Psoas muscle (tissue), 8 donors: ENCODE data around the gene SEH1L. TPM values are rescaled to one million over a fixed set of nuclear protein-coding genes. Genes with fewer than 3 reads are reported as not detected.

ENCODE experiments used
- ATAC-seq, 4 donors: fragments of 200-7000 bp; cut with Tn5 transposase; one replicate each; pipeline ENCODE4 v1.9.1; 2020; ENCODE audit warnings: moderate library complexity in 3 of 4, mild to moderate bottlenecking in 2 of 4
- DNase-seq, 2 donors: peaks; one replicate each; pipeline ENCODE4 v3.0.0-alpha.2; 2020
- H3K27ac ChIP-seq: fragments of 200-600 bp; one replicate; pipeline ENCODE4 v1.8.0; 2022
- H3K27me3 ChIP-seq, 3 donors: fragments of 200-600 bp in 1 of 3; one replicate each; pipeline versions ENCODE4 v1.6.1 to v1.8.0; 2013 to 2022; ENCODE audit warnings: low read length in 2 of 3, mild to moderate bottlenecking in 2 of 3, moderate library complexity in 1 of 3; ENCODE audit not compliant: insufficient read depth in 3 of 3
- H3K36me3 ChIP-seq, 2 donors: fragments of 200-600 bp in 1 of 2; one replicate each; pipeline versions ENCODE4 v1.6.1 to v1.8.0; 2013 to 2022; ENCODE audit warnings: low read depth in 1 of 2, mild to moderate bottlenecking in 1 of 2, moderate library complexity in 1 of 2; ENCODE audit not compliant: insufficient read depth in 1 of 2
- H3K4me1 ChIP-seq: fragments of 200-600 bp; one replicate; pipeline ENCODE4 v1.8.0; 2022
- H3K4me3 ChIP-seq: fragments of 200-600 bp; one replicate; pipeline ENCODE4 v1.8.0; 2022; ENCODE audit warnings: mild to moderate bottlenecking
- H3K9me3 ChIP-seq: fragments of 200-600 bp; one replicate; pipeline ENCODE4 v1.8.0; 2022
- WGBS, 3 donors: extraction: QIAGEN DNeasy Blood & Tissue Kit; methylation state at CpG; one replicate each; pipeline versions ENCODE4 v1.1.6 to v1.1.7; 2013; 5-methylcytosine and 5-hydroxymethylcytosine counted together
- intact Hi-C, 2 donors: fragments of 100-400 bp; cut with DNase I; formaldehyde crosslinking; loops; one replicate each; pipeline versions ENCODE4 v1.11.0 to v1.14.2; 2022
- polyA plus RNA-seq, 3 donors: library from polyadenylated mRNA; stranded (reverse); fragments of 200-250 nt; gene quantifications; one replicate each; pipeline ENCODE4 v1.2.3, GENCODE V29; 2013
- total RNA-seq, 4 donors: library from RNA; stranded (reverse); fragmentation: NEBNext Ultra II Directional in 2 of 4; extraction: Animal tissue kit (Norgen Biotek cat#: 25700) in 2 of 4; gene quantifications; one replicate each; pipeline versions ENCODE4 v1.2.1 to v1.2.4, GENCODE V29; 2021 to 2023
- TF ChIP-seq, protein P1 (sequence below): fragments of 200-600 bp; IDR thresholded peaks from one replicate; pipeline ENCODE4 v1.8.0; 2022; ENCODE audit warnings: antibody characterized with exemption
- donor health status: healthy with polysubstance abuse.
- donor health status: DM: no; HTN: no; CAD: no; lungs with moderate emphysema.
- donor health status: Bipolar disorder and iron deficiency.
- donor health status: healthy.
- donor health status: DM: yes; HTN: yes; CAD: no.
- donor health status: DM: no; HTN: no; CAD: no.
- donor health status: DM: no; HTN: no; CAD: no.
- donor health status: DM: yes; HTN: yes; CAD: no.

Gene SEH1L
- total and polyA plus RNA-seq, 7 donors: 22.7 to 70.9 (median 38.2) TPM

- Histone ChIP-seq H3K4me3 (no peak overlapping the region), H3K9me3 (no peaks in the 10 kb centered on the region), H3K27ac (no peak overlapping the region), H3K4me1 (no peaks in the 10 kb centered on the region), H3K27me3 (no peaks in the 10 kb centered on the region), H3K36me3 (peaks cover 5 to 68% of the 10 kb centered on the region in 2 donors)
- DNase-seq (no peak), ATAC-seq (no peak)
- TF ChIP-seq, protein P1, sequence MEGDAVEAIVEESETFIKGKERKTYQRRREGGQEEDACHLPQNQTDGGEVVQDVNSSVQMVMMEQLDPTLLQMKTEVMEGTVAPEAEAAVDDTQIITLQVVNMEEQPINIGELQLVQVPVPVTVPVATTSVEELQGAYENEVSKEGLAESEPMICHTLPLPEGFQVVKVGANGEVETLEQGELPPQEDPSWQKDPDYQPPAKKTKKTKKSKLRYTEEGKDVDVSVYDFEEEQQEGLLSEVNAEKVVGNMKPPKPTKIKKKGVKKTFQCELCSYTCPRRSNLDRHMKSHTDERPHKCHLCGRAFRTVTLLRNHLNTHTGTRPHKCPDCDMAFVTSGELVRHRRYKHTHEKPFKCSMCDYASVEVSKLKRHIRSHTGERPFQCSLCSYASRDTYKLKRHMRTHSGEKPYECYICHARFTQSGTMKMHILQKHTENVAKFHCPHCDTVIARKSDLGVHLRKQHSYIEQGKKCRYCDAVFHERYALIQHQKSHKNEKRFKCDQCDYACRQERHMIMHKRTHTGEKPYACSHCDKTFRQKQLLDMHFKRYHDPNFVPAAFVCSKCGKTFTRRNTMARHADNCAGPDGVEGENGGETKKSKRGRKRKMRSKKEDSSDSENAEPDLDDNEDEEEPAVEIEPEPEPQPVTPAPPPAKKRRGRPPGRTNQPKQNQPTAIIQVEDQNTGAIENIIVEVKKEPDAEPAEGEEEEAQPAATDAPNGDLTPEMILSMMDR: no peak
- intact Hi-C loops: no loop called here
- 68 to 80% (median 71%) methylated on average over 6 of the region's 6 CpGs for WGBS, 3 donors
Observed at GRCh38 chr18:12960853-12961397, 13.1 kb downstream of the SEH1L start.

DNA sequence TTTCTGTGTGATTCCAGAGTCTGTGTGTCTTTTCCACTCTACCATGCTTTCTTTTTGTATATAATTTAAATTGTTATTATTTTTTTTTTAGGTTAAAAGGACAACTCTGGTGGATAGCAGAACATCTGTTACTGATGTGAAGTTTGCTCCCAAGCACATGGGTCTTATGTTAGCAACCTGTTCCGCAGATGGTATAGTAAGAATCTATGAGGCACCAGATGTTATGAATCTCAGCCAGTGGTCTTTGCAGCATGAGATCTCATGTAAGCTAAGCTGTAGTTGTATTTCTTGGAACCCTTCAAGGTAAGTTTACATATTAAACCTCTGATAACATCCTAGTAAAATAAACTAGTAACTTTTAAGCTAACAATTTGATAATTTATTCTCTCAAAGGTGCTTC lies 15.3 kb downstream of the SEH1L start:
- 97 to 100% (median 100%) methylated on average over 1 of the region's 1 CpG for WGBS, 3 donors
- DNase-seq: no peak
- TF ChIP-seq, protein P1: no peak
- intact Hi-C loops: no loop called here
- Histone ChIP-seq H3K4me1 (no peaks in the 10 kb centered on the region), H3K27me3 (no peaks in the 10 kb centered on the region), H3K27ac (no peak overlapping the region), H3K4me3 (no peak overlapping the region), H3K36me3 (peaks cover 7 to 68% of the 10 kb centered on the region in 2 donors), H3K9me3 (no peaks in the 10 kb centered on the region)
- ATAC-seq: no peak

- peaks cover 12 to 80% of the 10 kb centered on the region in 2 donors for H3K36me3 ChIP-seq
- TF ChIP-seq, protein P1: no peak
- no peak for ATAC-seq
- no peaks in the 10 kb centered on the region for H3K27me3 ChIP-seq
- no peak for DNase-seq
- 79 to 91% (median 87%) methylated on average over 4 of the region's 4 CpGs for WGBS, 3 donors
- H3K4me1 ChIP-seq: no peaks in the 10 kb centered on the region
- no peaks in the 10 kb centered on the region for H3K9me3 ChIP-seq
- H3K4me3 ChIP-seq: no peak overlapping the region
- intact Hi-C loops: no loop called here
- H3K27ac ChIP-seq: no peak overlapping the region
Observed at GRCh38 chr18:12968115-12968514, 20.3 kb downstream of the SEH1L start.

DNA sequence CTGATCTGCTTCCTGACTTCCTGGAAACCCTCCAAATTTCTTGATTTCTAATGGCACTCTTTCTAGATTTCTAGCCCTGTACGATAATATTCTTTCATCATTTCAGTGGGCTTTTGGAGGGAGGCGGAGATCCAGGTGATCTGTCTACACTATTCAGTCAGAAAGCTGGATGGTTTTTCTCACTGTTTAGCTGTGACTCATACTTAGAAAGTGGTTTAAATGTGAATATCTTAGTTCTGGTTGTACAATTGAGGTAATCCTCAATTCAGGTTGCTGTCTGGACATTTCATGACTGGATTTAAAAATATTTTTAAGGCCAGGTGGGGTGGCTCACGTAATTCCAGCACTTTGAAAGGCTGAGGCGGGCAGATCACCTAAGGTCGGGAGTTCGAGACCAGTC lies 20.8 kb downstream of the SEH1L start:
- Histone ChIP-seq H3K4me1 (no peaks in the 10 kb centered on the region), H3K27ac (no peak overlapping the region), H3K9me3 (no peaks in the 10 kb centered on the region), H3K27me3 (no peaks in the 10 kb centered on the region), H3K4me3 (no peak overlapping the region), H3K36me3 (peaks cover 9 to 80% of the 10 kb centered on the region in 2 donors)
- WGBS, 3 donors: 95 to 99% (median 98%) methylated on average over 6 of the region's 6 CpGs
- TF ChIP-seq, protein P1: no peak
- DNase-seq (no peak), ATAC-seq (no peak)
- intact Hi-C loops: no loop called here
